ENCODE measurements around the gene SEZ6L.

Gene SEZ6L

DNA sequence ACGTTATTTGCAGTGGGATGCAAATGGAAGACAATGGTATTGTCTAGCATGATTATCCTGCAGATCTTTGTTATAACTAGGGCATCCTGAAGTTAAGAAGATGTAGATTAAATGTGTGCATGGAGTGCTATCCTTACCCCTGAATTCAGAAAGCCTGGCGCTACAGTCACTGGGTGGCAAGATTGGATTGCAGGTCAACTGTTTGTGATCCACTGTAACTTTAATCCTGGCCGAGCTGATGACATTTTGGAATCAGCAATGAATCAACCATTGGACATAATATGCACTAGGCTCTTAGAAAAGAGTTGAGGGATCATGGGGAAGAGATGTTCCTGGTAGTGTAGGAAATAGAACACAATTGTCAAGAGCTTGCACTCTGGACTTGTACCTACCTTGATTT lies 25.1 kb downstream of the SEZ6L start:
- Histone ChIP-seq H3K9me3 (ENCODE audit: severe bottlenecking) (no peaks in the 10 kb centered on the region), H3K27ac (ENCODE audit: poor library complexity, severe bottlenecking) (no peak overlapping the region), H3K27me3 (ENCODE audit: insufficient read depth, poor library complexity, severe bottlenecking) (peaks cover 3% of the 10 kb centered on the region), H3K4me1 (ENCODE audit: insufficient read depth, poor library complexity, severe bottlenecking) (no peaks in the 10 kb centered on the region), H3K4me3 (ENCODE audit: severe bottlenecking) (no peak overlapping the region), H3K36me3 (ENCODE audit: low read depth) (no peaks in the 10 kb centered on the region)
- DNase-seq (ENCODE audit: low spot score) = no peak
- TF ChIP-seq, protein P1, sequence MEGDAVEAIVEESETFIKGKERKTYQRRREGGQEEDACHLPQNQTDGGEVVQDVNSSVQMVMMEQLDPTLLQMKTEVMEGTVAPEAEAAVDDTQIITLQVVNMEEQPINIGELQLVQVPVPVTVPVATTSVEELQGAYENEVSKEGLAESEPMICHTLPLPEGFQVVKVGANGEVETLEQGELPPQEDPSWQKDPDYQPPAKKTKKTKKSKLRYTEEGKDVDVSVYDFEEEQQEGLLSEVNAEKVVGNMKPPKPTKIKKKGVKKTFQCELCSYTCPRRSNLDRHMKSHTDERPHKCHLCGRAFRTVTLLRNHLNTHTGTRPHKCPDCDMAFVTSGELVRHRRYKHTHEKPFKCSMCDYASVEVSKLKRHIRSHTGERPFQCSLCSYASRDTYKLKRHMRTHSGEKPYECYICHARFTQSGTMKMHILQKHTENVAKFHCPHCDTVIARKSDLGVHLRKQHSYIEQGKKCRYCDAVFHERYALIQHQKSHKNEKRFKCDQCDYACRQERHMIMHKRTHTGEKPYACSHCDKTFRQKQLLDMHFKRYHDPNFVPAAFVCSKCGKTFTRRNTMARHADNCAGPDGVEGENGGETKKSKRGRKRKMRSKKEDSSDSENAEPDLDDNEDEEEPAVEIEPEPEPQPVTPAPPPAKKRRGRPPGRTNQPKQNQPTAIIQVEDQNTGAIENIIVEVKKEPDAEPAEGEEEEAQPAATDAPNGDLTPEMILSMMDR (IDR thresholded peaks at IDR 0.05; ENCODE audit: poor library complexity, severe bottlenecking) = no peak
- no peak for ATAC-seq (ENCODE audit: low read depth)

DNA sequence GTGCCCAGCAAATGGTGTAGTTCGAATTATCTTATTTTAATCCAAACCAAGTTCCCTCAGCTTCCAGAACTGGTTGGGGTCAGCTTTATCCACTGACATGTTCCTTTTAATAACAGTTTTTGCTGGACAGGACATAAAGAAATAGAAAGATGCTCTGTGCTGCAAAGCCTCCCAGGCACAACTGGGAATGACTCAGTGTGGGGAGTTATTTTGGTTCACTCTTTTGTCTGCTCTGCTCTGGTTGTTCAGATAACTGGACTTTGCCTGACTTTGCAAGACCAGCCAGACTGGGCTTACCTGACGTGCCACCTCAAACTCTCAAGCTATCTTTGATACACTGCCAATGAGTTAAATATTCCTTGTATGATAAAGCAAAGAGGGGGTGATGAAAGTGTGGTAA lies 25.6 kb downstream of the SEZ6L start:
- Histone ChIP-seq H3K4me3 (ENCODE audit: severe bottlenecking) (no peak overlapping the region), H3K27ac (ENCODE audit: poor library complexity, severe bottlenecking) (no peak overlapping the region), H3K4me1 (ENCODE audit: insufficient read depth, poor library complexity, severe bottlenecking) (no peaks in the 10 kb centered on the region), H3K27me3 (ENCODE audit: insufficient read depth, poor library complexity, severe bottlenecking) (peaks cover 3% of the 10 kb centered on the region), H3K36me3 (ENCODE audit: low read depth) (no peaks in the 10 kb centered on the region), H3K9me3 (ENCODE audit: severe bottlenecking) (no peaks in the 10 kb centered on the region)
- TF ChIP-seq, protein P1 (IDR thresholded peaks at IDR 0.05; ENCODE audit: poor library complexity, severe bottlenecking) = no peak
- no peak for ATAC-seq (ENCODE audit: low read depth)
- no peak for DNase-seq (ENCODE audit: low spot score)

DNA sequence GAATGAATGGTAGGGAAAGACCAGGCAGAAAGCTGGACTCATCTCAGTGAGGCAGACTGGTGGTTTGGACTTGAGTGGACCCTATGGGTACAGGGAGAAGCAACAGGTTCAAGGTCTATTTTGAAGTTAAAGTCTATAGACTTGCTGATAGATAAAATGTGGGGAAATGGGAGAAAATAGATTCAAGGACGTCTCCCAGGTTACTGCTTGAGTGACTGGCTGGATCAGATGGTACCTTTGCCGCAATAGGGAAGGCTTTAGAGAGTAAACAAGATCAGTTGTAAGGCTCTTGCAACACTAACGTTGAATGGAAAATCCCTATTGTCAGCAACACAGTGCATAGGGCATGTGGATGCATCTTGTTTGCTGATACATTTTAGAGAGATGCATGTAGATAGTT lies 27.4 kb downstream of the SEZ6L start:
- Histone ChIP-seq H3K4me1 (ENCODE audit: insufficient read depth, poor library complexity, severe bottlenecking) (no peaks in the 10 kb centered on the region), H3K27me3 (ENCODE audit: insufficient read depth, poor library complexity, severe bottlenecking) (peaks cover 3% of the 10 kb centered on the region), H3K36me3 (ENCODE audit: low read depth) (no peaks in the 10 kb centered on the region), H3K9me3 (ENCODE audit: severe bottlenecking) (no peaks in the 10 kb centered on the region), H3K27ac (ENCODE audit: poor library complexity, severe bottlenecking) (no peak overlapping the region), H3K4me3 (ENCODE audit: severe bottlenecking) (no peak overlapping the region)
- TF ChIP-seq, protein P1 (IDR thresholded peaks at IDR 0.05; ENCODE audit: poor library complexity, severe bottlenecking) = no peak
- no peak for DNase-seq (ENCODE audit: low spot score)
- ATAC-seq (ENCODE audit: low read depth) = no peak

DNA sequence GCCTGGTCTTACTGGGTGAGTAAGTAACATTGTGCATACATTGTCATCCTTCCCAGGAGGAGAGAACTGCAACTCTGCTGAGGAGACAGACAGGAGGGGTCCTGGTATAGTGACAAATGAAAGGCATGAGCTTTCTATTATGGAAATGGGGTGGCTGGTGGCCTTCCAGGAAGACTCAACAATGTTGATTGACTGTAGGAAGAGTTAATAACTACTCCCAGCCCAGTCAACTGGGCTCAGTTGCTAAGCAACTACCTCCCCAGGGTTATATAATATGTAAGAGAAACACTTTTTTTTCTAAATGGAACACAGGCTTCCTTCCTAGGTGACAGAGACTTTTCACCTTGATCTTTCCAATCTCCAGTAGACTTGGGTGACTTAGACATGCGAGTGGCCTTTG lies 28.2 kb downstream of the SEZ6L start:
- ATAC-seq (ENCODE audit: low read depth) = no peak
- H3K36me3 ChIP-seq (ENCODE audit: low read depth) = no peaks in the 10 kb centered on the region
- H3K9me3 ChIP-seq (ENCODE audit: severe bottlenecking) = no peaks in the 10 kb centered on the region
- H3K4me3 ChIP-seq (ENCODE audit: severe bottlenecking) = no peak overlapping the region
- peaks cover 3% of the 10 kb centered on the region for H3K27me3 ChIP-seq (ENCODE audit: insufficient read depth, poor library complexity, severe bottlenecking)
- TF ChIP-seq, protein P1 (IDR thresholded peaks at IDR 0.05; ENCODE audit: poor library complexity, severe bottlenecking) = no peak
- H3K4me1 ChIP-seq (ENCODE audit: insufficient read depth, poor library complexity, severe bottlenecking) = no peaks in the 10 kb centered on the region
- no peak overlapping the region for H3K27ac ChIP-seq (ENCODE audit: poor library complexity, severe bottlenecking)
- DNase-seq (ENCODE audit: low spot score) = no peak

DNA sequence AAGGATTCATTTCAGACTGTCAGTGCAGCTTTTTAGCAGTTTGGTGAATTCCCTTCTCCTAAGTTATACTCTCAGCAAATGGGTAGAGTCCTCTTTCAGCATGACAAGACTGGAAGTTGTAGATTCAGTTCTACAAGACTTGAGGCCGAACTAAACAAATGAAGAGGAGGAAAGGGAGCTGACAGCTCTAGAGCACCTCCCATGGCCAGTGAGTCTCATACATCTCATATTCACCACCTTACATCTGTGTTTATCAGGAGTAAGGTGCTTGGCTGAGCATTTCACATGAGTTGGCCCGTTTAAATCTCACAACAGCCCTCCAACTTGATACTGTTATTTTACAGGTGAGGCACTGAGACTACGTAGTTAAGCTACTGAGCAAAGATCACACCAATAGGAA lies 30.4 kb downstream of the SEZ6L start:
- TF ChIP-seq, protein P1 (IDR thresholded peaks at IDR 0.05; ENCODE audit: poor library complexity, severe bottlenecking) = no peak
- Histone ChIP-seq H3K4me3 (ENCODE audit: severe bottlenecking) (no peak overlapping the region), H3K36me3 (ENCODE audit: low read depth) (no peaks in the 10 kb centered on the region), H3K27ac (ENCODE audit: poor library complexity, severe bottlenecking) (no peak overlapping the region), H3K9me3 (ENCODE audit: severe bottlenecking) (no peaks in the 10 kb centered on the region), H3K27me3 (ENCODE audit: insufficient read depth, poor library complexity, severe bottlenecking) (no peaks in the 10 kb centered on the region), H3K4me1 (ENCODE audit: insufficient read depth, poor library complexity, severe bottlenecking) (no peaks in the 10 kb centered on the region)
- ATAC-seq (ENCODE audit: low read depth) = no peak
- DNase-seq (ENCODE audit: low spot score) = no peak
